SU-DHL-6 (cell line): ENCODE results near the gene MEGF10.

ENCODE experiments used
- EZH2phosphoT487 ChIP-seq: fragments of 200-600 bp; sonication (generic), shearing (Covaris generic); conservative IDR thresholded peaks from 2 replicates; pipeline ENCODE4 v1.6.1; 2018; ENCODE audit warnings: mild to moderate bottlenecking, antibody characterized with exemption, low read length, moderate library complexity, mixed read lengths
- TF ChIP-seq, protein P1 (sequence below): fragments of 200-600 bp; sonication (generic); IDR thresholded peaks from one replicate; pipeline ENCODE4 v1.5.1; 2017; ENCODE audit warnings: antibody characterized with exemption, mild to moderate bottlenecking, low read length, moderate library complexity; ENCODE audit not compliant: insufficient read depth, poor library complexity, severe bottlenecking

- TF ChIP-seq, protein P1, sequence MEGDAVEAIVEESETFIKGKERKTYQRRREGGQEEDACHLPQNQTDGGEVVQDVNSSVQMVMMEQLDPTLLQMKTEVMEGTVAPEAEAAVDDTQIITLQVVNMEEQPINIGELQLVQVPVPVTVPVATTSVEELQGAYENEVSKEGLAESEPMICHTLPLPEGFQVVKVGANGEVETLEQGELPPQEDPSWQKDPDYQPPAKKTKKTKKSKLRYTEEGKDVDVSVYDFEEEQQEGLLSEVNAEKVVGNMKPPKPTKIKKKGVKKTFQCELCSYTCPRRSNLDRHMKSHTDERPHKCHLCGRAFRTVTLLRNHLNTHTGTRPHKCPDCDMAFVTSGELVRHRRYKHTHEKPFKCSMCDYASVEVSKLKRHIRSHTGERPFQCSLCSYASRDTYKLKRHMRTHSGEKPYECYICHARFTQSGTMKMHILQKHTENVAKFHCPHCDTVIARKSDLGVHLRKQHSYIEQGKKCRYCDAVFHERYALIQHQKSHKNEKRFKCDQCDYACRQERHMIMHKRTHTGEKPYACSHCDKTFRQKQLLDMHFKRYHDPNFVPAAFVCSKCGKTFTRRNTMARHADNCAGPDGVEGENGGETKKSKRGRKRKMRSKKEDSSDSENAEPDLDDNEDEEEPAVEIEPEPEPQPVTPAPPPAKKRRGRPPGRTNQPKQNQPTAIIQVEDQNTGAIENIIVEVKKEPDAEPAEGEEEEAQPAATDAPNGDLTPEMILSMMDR = no peak
- no peak for TF ChIP-seq EZH2phosphoT487
Observed at GRCh38 chr5:127370631-127371030, 80.0 kb downstream of the MEGF10 start.
